NCI-H1417 treated with DMSO at 0.1 percent for 48 hours (cell line): Measurements from ENCODE around the gene FOXP1.

Source experiments
- DNase-seq: peaks from one replicate; lab custom pipeline; 2025; lab: John Stamatoyannopoulos, UW

FOXP1 gene

DNA sequence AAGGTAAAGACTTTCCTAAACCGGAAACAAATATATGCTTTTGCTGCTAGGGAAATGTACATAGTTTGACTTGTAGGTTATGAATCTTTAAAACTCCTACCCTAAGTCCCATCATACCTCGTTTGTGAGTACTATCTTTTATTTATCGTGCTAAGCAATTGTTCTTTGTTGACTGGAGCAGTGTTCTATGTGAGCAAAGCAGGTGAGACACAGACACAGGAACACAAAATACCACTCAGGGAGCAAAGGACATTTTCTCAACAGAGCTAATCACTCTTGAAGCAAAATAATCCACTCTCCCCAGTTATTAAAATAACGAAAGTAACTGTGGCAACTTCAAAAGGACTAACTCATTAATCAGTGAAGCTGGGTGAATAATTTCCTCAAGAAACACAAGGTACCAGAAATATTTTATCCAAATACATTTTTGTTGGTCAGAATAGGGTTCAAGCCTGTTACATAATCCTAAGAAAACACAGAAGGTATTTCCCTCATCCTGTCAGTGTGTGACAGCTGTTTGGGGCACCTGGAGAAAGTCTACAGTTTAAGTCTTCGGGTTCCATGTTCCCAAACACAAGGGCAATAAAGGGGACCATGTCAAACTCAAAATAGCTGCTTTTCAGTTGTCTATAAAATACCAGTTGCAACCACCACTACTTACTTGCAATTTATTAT lies 407.7 kb downstream of the FOXP1 start:
- DNase-seq, result no peak

- DNase-seq, result no peak
Observed at GRCh38 chr3:71172951-71173350, 410.6 kb downstream of the FOXP1 start.

DNA sequence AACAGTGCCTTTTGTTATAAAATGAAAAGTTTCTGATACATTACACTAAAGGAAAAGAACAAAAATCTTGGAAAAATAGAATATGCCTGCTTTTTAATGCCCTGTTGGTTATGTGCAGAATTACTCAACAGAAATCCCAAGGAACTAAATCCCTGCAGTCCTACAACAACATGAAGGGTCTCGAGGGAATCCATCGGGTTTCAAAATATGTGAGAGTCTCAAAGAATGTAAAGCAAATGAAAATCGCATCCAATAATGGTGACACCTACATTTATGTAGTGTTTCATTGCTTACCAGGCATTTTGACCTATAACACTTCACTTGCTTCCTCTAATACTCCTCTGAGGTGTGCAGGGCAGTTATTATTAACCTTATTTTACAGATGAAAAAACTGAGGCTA lies 411.3 kb downstream of the FOXP1 start:
- DNase-seq, result no peak

GRCh38 chr3:71171247-71171646 lies 412.3 kb downstream of the FOXP1 start:
- no peak for DNase-seq

DNA sequence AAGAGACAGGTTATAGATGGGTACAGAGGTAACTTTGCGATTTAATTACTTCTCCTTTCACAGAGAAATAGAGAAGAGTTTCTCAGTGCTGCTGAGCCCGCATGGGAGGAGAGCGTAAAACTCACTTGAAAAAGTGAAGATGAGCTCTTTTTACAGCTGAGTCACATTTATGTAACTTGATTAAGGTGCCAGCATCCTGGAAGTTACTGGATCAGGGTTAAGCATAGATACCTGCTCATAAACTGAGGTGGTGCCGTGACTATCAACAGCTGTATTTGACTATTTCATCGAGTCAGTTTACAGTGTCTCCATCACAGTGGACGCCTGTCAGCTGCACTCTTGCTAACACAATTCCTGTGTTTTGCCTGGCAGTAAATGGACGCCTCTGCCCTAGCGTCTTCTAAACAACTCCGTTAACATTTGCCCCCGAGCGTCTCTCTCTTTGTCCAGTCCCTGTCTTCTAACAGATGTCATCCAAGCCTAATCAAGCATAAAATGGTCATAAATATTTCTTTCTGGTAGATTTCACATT lies 414.6 kb downstream of the FOXP1 start:
- no peak for DNase-seq

DNA sequence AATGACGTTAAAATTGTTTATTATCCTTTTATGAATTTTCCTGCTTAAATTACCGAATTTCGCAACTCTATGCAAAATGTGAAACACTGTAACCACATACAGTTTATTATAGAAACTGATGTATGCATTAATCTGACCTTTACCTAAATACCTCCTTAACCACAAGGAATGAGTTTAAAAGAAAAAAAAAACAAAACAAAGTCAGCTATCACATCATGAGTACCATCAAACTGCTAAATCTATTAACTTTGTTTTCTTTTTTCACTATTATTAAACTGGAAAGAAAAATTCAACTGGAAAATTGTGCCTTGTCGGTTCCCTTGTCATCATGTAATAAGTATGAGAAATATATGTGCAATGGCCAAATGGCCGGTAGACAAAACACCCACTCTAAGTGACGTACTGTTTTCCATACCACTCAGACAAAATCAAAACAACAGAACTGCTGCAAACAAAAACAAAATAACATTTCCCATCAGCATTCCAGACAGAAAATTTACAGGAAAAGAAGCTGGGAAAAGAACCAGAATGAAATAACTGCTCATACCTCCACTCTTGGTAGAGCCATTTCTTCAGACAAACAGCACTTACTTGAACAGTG lies 415.3 kb downstream of the FOXP1 start:
- no peak for DNase-seq

- DNase-seq, result no peak
Observed at GRCh38 chr3:71166339-71167240, 416.9 kb downstream of the FOXP1 start.

- DNase-seq, result no peak
Observed at GRCh38 chr3:71164881-71165280, 418.6 kb downstream of the FOXP1 start.

DNA sequence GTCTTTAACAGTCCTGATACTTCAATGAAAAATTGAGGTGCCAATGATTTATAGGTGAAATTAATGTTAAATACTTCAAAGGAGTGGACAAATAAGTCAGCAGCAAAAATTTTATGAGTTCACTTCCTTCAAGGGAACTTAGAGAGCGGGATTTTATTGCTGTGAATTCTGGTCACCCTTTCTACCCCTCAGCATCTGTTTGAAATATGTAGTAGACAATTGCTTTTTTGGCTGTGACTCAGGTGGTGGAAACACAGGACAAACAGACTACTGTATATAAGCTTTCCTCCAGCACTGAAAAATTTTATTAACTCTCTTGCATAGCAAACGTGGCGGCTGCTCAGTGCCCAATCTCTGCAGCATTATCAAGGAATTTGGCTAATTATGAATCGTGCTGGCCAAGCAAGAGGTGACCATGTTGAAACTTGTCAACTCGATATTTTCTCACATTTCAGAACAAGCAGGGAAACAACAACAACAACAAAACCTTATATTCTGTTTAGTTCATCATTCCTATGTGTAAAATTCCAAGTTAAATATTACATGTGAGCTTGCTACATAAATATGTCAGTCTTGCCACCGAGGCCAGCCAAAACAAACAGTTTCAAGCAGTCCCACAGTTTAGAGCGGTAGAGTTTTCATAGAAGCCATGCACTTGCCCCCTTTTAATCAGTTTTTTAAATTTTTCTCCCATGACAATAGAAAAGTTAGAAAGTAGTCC lies 420.2 kb downstream of the FOXP1 start:
- DNase-seq, result no peak

DNA sequence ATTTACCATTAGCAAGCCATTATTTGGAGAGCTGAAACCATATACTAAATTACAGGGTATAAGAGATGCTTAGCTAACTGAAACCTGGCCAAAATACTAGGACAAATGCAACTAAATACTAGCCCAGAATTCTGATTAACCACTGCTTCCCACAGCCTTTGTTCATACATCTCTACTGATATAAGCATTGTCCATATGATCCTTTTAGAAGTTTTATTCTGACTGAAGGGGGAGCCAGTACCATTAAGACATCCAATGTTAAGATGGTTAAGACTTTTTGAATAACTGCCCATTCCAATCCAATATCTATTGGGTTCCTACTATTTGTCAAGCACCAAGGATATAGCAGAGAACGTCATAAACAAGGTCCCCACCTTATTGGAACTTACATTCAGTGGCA lies 421.3 kb downstream of the FOXP1 start:
- no peak for DNase-seq

DNA sequence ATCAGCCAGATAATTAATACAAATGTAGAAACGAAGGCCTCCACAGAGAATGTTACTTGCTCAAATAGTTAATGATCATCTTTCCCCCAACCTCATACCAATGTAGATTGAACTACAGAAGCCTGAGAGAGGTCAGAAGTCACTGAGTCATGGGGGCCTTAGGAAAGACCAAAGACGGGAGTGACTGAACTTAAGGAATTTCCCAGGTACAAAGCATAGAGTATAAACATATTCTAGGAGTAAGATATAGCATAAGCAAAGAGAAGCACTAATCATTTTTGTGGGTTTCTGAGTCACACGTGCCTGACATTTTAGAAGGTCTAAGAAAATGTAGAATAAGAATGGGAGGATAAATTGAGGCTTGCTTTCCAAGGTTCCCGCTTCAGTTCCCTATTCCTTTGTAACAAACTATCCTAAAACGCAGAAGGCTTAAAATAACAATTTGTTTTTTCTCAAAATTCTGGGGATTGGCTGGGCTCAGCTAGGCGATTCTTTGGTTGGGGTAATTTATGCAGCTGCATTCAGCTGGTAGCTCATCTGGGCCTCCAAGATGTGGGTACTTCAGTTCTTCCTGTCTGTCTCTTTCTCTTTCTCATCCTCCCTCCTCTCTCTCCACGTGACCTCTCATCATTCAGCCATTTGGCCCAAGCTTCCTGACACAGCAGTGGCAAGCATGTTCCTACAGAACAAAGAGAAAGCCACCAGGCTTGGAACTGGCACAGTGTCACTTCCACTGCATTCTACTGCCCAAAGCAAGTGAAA lies 422.6 kb downstream of the FOXP1 start:
- no peak for DNase-seq

- DNase-seq, result no peak
Observed at GRCh38 chr3:71156062-71156665, 427.4 kb downstream of the FOXP1 start.

DNA sequence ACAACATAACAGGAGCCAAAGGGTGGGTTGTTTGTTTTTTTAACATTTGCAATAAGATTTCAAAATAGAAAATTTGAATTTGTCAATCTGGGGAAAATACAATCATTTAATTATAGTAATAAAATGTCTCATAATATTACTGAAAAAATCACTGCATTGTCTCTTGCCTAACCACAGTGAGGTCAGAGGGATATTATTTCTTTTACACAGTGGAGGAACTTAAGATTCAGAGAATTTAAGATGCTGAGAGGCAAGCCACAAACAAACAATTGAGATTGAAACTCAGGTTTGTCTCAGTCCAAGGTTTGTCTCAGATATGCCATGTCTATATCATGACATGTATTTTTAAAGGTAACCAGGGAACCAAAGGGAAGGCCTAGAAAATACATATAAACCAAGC lies 428.7 kb downstream of the FOXP1 start:
- DNase-seq, result no peak

- no peak for DNase-seq
Observed at GRCh38 chr3:71153713-71154112, 429.8 kb downstream of the FOXP1 start.

DNA sequence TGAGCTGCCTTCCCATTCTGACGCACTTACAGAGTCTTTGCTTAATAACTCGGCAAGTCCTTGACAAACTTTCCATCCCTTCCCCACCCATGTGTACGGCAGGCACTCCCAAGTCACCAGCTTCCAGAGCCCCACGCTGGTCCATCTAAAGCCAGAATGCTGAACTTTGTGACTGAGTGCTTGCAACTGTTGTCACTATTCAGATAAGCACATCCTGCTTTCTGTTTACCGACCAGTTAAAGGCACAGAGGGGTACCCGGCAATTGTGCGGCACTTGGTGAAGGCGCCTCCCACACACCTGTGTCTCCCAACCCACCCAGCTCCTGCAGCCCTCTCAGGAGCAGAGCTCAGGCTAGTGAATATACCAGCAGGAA lies 430.6 kb downstream of the FOXP1 start:
- no peak for DNase-seq

- DNase-seq, result no peak
Observed at GRCh38 chr3:71152039-71152891, 431.3 kb downstream of the FOXP1 start.

- DNase-seq, result no peak
Observed at GRCh38 chr3:71149959-71150954, 433.3 kb downstream of the FOXP1 start.

- DNase-seq, result no peak
Observed at GRCh38 chr3:71148455-71149060, 435.0 kb downstream of the FOXP1 start.
